HUES64 (cell line): Measurements from ENCODE around the gene METTL4.
"Not testable (repeated sequence)": the region's sequence is repeated elsewhere in the genome, so short reads cannot be mapped to it uniquely, and the experiment has no call there.

Experiments used
- H3K27ac ChIP-seq: 2 replicates; pipeline ENCODE4 v1.7.0; 2013; ENCODE audit warnings: low read depth, low read length, inconsistent platforms
- H3K27me3 ChIP-seq: 2 replicates; pipeline ENCODE4 v1.6.1; 2013; ENCODE audit warnings: mild to moderate bottlenecking, low read length; ENCODE audit not compliant: insufficient read depth
- H3K36me3 ChIP-seq: 2 replicates; pipeline ENCODE4 v1.6.1; 2013; ENCODE audit warnings: mild to moderate bottlenecking, low read length; ENCODE audit not compliant: insufficient read depth
- H3K4me1 ChIP-seq: 2 replicates; pipeline ENCODE4 v1.6.1; 2013; ENCODE audit warnings: mild to moderate bottlenecking, low read length, moderate library complexity; ENCODE audit not compliant: insufficient read depth
- H3K4me3 ChIP-seq: 2 replicates; pipeline ENCODE4 v1.5.1; 2013; ENCODE audit warnings: mild to moderate bottlenecking, low read length, moderate library complexity
- H3K9ac ChIP-seq: 2 replicates; pipeline ENCODE4 v1.6.1; 2013; ENCODE audit warnings: mild to moderate bottlenecking, low read depth, low read length
- H3K9me3 ChIP-seq: 2 replicates; pipeline ENCODE4 v1.6.1; 2013; ENCODE audit warnings: low read depth, low read length; ENCODE audit not compliant: insufficient read depth
- WGBS: fragments of 150-250, 120-280 bp; methylation state at CpG from one replicate; pipeline ENCODE4 v1.1.7; 2013; ENCODE audit warnings: missing lambda C conversion rate; 5-methylcytosine and 5-hydroxymethylcytosine counted together

METTL4 gene

DNA sequence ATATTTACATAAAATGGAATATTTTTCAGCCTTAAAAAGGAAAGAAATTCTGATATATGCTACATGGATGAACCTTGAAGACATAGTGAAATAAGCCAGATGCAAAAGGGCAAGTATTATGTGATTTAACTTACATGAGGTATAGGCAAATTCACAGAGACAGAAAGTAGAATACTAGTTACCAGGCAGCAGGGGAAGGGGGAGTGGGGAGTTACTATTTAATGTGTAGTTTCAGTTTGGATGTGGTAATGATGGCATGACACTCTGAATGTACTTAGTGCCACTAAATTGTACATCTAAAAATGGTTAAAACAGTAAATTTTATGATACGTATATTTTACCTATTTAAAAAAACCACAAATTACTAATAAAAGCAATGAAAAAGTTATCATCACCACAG lies 12.1 kb downstream of the METTL4 start:
- H3K9me3 ChIP-seq = no peaks in the 10 kb centered on the region
- no peak overlapping the region for H3K4me3 ChIP-seq
- peaks cover 9% of the 10 kb centered on the region for H3K4me1 ChIP-seq
- no peaks in the 10 kb centered on the region for H3K27me3 ChIP-seq
- H3K9ac ChIP-seq = no peak overlapping the region
- WGBS = no CpG with 5 or more reads among the region's 1 CpG
- no peak overlapping the region for H3K27ac ChIP-seq
- peaks cover 26% of the 10 kb centered on the region for H3K36me3 ChIP-seq

DNA sequence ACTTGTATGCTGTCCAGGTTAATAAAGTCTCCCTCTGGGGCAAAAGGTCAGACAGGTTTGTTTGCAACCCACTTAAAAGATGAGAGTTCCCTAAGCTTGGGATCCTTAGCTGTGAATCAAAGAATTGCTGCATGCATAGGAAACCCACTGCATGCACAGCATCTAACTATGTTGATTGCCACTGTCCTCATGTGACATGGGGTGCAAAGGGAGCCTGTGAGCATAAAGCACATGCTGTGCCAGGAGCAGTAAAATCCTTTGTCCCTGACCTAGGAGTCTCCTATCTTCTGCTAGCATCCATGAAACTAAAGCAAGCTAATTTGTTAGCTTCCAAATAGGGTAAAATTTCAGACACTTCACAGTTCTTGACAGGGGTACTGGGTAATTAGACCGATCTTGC lies 13.8 kb downstream of the METTL4 start:
- H3K27me3 ChIP-seq = no peaks in the 10 kb centered on the region
- 0% methylated on average over 1 of the region's 1 CpG for WGBS
- H3K36me3 ChIP-seq = peaks cover 29% of the 10 kb centered on the region
- H3K4me3 ChIP-seq = no peak overlapping the region
- H3K4me1 ChIP-seq = peaks cover 9% of the 10 kb centered on the region
- no peak overlapping the region for H3K9ac ChIP-seq
- H3K27ac ChIP-seq = no peak overlapping the region
- no peaks in the 10 kb centered on the region for H3K9me3 ChIP-seq

DNA sequence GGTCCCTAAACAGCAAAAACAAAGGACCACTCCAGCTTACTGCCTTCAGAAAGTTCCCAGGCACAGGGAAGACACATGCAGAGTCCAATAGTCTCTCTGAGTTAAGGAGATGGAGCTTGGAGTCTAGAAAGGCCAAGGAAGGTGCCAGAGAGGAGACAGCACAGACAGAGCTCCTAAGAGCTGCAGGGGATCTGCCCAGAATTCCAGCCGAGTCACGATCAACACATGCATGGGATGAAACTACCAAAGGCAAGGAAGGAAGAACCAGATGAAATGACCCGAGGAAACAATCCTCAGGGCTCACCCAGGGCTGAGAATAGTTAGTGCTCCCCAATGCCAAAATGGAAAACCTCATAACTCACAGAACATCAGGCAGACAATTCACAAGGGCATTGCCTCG lies 15.4 kb downstream of the METTL4 start:
- Histone ChIP-seq H3K36me3 (peaks cover 30% of the 10 kb centered on the region), H3K4me1 (peaks cover 9% of the 10 kb centered on the region), H3K4me3 (no peak overlapping the region), H3K27me3 (no peaks in the 10 kb centered on the region), H3K27ac (no peak overlapping the region), H3K9ac (no peak overlapping the region), H3K9me3 (no peaks in the 10 kb centered on the region)
- WGBS = 83% methylated on average over 4 of the region's 4 CpGs

DNA sequence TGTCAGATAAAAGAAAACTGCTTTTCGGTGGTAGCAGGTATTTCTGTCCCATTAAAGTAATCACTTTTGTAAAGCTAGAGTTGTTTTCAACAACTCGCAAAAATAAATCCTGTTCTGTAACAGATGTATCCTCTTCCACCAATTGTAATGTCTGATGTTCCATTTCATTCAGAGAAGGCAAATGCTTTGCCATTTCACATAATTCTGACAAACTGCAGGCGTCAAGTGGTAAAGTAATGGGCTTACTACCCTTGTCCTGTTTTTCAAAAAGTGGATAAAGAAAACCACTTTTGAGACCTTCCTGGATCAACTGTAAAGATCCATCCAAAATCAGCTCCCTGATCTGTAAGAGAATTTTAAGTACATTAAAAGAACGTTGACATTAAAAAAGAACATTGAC lies 16.6 kb downstream of the METTL4 start:
- no peak overlapping the region for H3K4me3 ChIP-seq
- 97% methylated on average over 3 of the region's 4 CpGs for WGBS
- no peaks in the 10 kb centered on the region for H3K9me3 ChIP-seq
- peaks cover 38% of the 10 kb centered on the region for H3K36me3 ChIP-seq
- H3K9ac ChIP-seq = no peak overlapping the region
- peaks cover 9% of the 10 kb centered on the region for H3K4me1 ChIP-seq
- no peaks in the 10 kb centered on the region for H3K27me3 ChIP-seq
- H3K27ac ChIP-seq = no peak overlapping the region

DNA sequence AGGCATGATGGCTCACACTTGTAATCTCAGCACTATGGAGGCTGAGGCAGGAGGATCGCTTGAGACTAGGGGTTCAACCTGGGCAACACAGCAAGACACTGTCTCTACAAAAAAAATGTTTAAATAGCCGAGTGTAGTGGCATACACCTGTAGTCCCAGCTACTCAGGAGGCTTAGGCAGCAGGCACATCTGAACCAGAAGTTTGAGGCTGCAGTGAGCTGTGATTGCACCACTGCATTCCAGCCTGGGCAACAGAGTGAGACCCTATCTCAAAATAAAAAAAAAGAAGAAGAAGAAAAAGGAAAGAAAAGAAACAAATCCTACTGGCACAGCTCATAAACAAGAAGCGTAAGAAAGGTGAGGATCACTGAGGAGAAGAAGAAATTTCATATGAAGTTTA lies 19.9 kb downstream of the METTL4 start:
- H3K27me3 ChIP-seq = no peaks in the 10 kb centered on the region
- H3K9ac ChIP-seq = no peak overlapping the region
- H3K36me3 ChIP-seq = peaks cover 47% of the 10 kb centered on the region
- 96% methylated on average over 3 of the region's 3 CpGs for WGBS
- H3K4me1 ChIP-seq = peaks cover 8% of the 10 kb centered on the region
- H3K27ac ChIP-seq = no peak overlapping the region
- no peak overlapping the region for H3K4me3 ChIP-seq
- H3K9me3 ChIP-seq = no peaks in the 10 kb centered on the region

DNA sequence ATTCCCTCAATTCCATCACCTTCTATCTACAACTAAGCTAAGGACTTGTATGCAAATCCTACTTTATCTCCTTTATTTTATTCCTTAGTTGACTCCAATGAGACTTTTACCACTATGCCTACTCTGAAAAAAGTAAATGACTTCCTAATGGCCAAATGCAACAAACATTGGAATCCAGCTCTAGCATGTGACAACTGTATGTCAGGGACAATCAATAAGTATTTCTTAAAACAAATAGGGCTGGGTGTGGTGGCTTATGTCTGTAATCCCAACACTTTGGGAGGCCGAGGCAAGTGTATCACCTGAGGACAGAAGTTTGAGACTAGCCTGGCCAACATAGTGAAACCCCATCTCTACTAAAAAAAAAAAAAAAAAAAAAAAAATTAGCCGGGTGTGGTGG lies 21.8 kb downstream of the METTL4 start:
- 90% methylated on average over 2 of the region's 2 CpGs for WGBS
- Histone ChIP-seq H3K9me3 (no peaks in the 10 kb centered on the region), H3K4me1 (no peaks in the 10 kb centered on the region), H3K27ac (no peak overlapping the region), H3K9ac (no peak overlapping the region), H3K4me3 (no peak overlapping the region), H3K36me3 (peaks cover 44% of the 10 kb centered on the region), H3K27me3 (no peaks in the 10 kb centered on the region)

DNA sequence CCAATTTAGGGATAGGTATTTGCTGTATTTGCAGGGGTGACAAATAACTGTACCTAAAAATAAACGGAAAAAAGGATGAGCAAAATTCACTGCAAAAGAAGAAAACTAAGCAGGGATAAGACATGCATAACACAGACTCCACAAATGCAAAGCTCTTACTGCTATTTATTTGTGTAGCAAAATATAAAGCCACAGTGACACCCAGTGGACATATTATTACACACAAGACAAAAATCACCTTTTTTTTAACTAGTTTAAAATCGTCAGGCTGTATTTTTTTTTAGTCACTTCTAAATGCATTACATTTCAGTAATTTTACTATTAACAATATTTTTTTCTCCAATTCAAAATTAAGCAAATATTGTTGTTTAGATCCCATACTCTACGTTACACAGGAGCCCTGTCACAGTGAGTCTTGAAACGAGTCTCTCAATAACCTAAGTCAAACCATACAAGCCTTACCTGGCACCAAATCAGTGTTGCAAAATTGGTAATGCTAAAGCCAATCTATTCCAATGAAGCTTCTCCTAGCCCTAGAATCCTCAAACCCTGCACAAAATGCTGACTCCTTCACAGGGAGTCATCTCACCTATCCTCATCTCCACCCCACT lies 23.7 kb downstream of the METTL4 start:
- no peak overlapping the region for H3K9ac ChIP-seq
- H3K4me3 ChIP-seq = no peak overlapping the region
- WGBS = 79% methylated on average over 4 of the region's 4 CpGs
- H3K9me3 ChIP-seq = no peaks in the 10 kb centered on the region
- H3K36me3 ChIP-seq = peaks cover 37% of the 10 kb centered on the region
- H3K27ac ChIP-seq = no peak overlapping the region
- no peaks in the 10 kb centered on the region for H3K4me1 ChIP-seq
- no peaks in the 10 kb centered on the region for H3K27me3 ChIP-seq

DNA sequence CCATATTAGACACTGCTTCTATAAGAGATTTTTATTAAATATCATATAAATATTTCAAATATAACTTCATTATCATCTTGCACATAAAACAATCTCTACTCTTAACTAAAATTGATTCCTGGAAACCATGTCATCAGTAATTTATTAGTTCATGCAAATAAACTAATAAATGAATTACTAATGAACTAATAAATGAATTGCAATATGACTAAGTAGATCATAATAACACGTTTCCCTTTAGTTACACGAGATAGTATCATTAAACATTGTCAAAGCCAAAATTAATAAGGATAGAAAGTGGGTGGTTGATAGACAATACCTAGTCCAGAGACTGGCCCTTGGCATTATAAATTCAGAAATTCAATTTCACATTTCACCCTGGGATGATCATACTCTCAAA lies 26.1 kb downstream of the METTL4 start:
- H3K27ac ChIP-seq = no peak overlapping the region
- no peak overlapping the region for H3K9ac ChIP-seq
- H3K27me3 ChIP-seq = no peaks in the 10 kb centered on the region
- H3K36me3 ChIP-seq = peaks cover 21% of the 10 kb centered on the region
- WGBS = no CpG with 5 or more reads among the region's 2 CpGs
- H3K4me1 ChIP-seq = peaks cover 8% of the 10 kb centered on the region; the same call in 1 of the 2 replicates
- no peaks in the 10 kb centered on the region for H3K9me3 ChIP-seq
- no peak overlapping the region for H3K4me3 ChIP-seq

DNA sequence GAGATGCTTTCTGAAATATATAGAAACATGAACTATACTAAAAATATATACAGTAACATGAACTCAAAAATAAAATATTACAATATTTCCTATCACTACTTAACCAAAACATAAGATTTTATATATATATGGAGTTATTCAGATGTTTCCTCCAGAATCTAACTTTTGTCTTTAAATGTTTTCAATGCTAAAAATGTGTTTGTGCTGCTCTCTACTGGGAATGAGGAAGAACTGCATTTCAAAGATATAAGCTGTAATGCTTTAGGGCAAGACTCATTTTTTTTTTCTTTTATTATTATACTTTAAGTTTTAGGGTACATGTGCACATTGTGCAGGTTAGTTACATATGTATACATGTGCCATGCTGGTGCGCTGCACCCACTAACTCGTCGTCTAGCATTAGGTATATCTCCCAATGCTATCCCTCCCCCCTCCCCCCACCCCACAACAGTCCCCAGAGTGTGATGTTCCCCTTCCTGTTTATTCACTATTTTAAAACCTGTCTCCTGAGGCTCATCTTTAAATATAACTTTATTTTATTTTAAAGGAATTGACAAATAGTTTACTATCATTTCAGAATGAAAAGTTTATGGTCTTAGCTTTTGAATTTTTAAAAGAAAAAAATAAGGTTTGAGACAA lies 29.3 kb downstream of the METTL4 start:
- not testable (repeated sequence) for H3K9ac ChIP-seq, H3K9me3 ChIP-seq, H3K27ac ChIP-seq, H3K4me1 ChIP-seq, H3K27me3 ChIP-seq, H3K4me3 ChIP-seq
- H3K36me3 ChIP-seq = peaks cover 21% of the 10 kb centered on the region
- 0% methylated on average over 2 of the region's 3 CpGs for WGBS

DNA sequence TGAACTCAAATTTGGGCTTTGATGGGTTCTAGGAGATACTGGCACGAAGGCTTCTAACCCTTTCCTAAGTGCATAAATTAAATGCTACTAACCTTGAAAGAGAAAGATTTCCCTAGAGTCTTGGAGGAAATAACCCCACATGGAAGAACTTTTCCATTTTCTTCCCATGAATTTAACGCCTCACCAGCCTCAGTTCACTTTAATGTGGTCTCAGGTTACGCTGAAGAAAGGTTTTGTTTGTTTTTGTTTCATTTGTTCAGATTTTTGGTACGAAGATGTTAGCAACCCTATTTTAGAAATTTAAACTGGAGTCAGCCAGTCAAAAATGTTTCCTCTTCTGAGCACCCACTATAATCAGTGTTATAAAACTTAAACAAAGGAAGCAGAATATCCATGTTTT lies 30.7 kb downstream of the METTL4 start:
- Histone ChIP-seq H3K27ac (no peak overlapping the region), H3K4me1 (peaks cover 8% of the 10 kb centered on the region; the same call in 1 of the 2 replicates), H3K9ac (no peak overlapping the region), H3K9me3 (no peaks in the 10 kb centered on the region), H3K27me3 (no peaks in the 10 kb centered on the region), H3K36me3 (peaks cover 13% of the 10 kb centered on the region; the same call in 1 of the 2 replicates), H3K4me3 (no peak overlapping the region)
- 89% methylated on average over 4 of the region's 4 CpGs for WGBS

DNA sequence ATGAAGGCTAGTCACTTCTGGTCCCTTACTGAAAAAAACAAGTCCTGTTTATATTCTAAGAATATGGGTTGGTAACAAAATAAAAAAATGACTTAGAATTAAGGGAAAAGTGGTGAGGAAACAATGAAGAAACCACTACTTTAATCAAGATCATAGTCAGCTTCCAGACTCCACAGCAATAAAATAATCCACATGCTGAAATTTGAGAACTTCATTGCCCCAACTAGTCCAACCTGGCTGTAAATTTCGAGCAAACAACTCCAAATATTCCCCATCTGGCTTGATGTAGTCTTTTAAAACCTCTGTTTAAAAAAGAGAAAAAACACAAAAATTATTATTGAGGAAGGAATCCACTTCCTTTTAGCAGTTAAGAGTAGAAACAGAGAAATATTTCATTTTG lies 32.5 kb downstream of the METTL4 start:
- H3K27me3 ChIP-seq = no peaks in the 10 kb centered on the region
- H3K4me1 ChIP-seq = peaks cover 8% of the 10 kb centered on the region; the same call in 1 of the 2 replicates
- H3K27ac ChIP-seq = no peak overlapping the region
- no peaks in the 10 kb centered on the region for H3K9me3 ChIP-seq
- no peak overlapping the region for H3K4me3 ChIP-seq
- 85% methylated on average over 1 of the region's 1 CpG for whole genome bisulfite sequencing
- H3K9ac ChIP-seq = no peak overlapping the region
- H3K36me3 ChIP-seq = peaks cover 8% of the 10 kb centered on the region; the same call in 1 of the 2 replicates
